Fibroblast of upper back skin (primary cell): ENCODE measurements around the gene ZNF700.
"Not testable (repeated sequence)": the region's sequence is repeated elsewhere in the genome, so short reads cannot be mapped to it uniquely, and the experiment has no call there.

Source experiments
- DNase-seq: peaks from one replicate; pipeline ENCODE4 v3.0.0-alpha.2; 2013

Gene ZNF700

GRCh38 chr19:11991921-11992320 lies 67.0 kb downstream of the ZNF700 start:
- DNase-seq: not testable (repeated sequence)

GRCh38 chr19:11995174-11995573 lies 70.3 kb downstream of the ZNF700 start:
- peak; percentile 48 for DNase-seq
